ENCODE results near the gene TJP1. TPM values are rescaled to one million over a fixed set of nuclear protein-coding genes. Genes with fewer than 3 reads are reported as not detected.
A peak's percentile ranks its signal among the peaks of the same experiment; 100 is the strongest.

Gene TJP1
- total and polyA plus RNA-seq, 8 donors, result 14.7 to 80.0 (median 39.0) TPM

- FAIRE-seq, result no peak
- intact Hi-C loops (cut with DNase I), result no loop called here
- ATAC-seq, result no peak
- Histone ChIP-seq H3K9me3 (no peaks in the 10 kb centered on the region), H3K4me3 (no peak overlapping the region), H3K27ac (no peak overlapping the region), H3K4me1 (peaks cover 10 to 23% (median 11%) of the 10 kb centered on the region in 3 donors), H3K36me3 (no peaks in the 10 kb centered on the region), H3K27me3 (no peaks in the 10 kb centered on the region)
- TF ChIP-seq CTCF (IDR thresholded peaks at IDR 0.05), result no peak
- 96% methylated on average over 6 of the region's 6 CpGs for WGBS, 2 donors
- DNase-seq, result no peak
Measured at GRCh38 chr15:29689287-29689986, 132.8 kb downstream of the TJP1 start.

- no peaks in the 10 kb centered on the region for H3K36me3 ChIP-seq
Measured at GRCh38 chr15:29688506-29689286, 133.6 kb downstream of the TJP1 start.

GRCh38 chr15:29687939-29688505 is 134.2 kb downstream of the TJP1 start:
- WGBS, 2 donors, result 84 to 88% methylated on average over 24 of the region's 24 CpGs
- intact Hi-C loops (cut with DNase I), result no loop called here
- no peaks in the 10 kb centered on the region for H3K36me3 ChIP-seq
- H3K27me3 ChIP-seq, result no peaks in the 10 kb centered on the region
- no peaks in the 10 kb centered on the region for H3K9me3 ChIP-seq
- ATAC-seq, result peak; percentile 8 to 47 (median 25)
- no peak for TF ChIP-seq CTCF (IDR thresholded peaks at IDR 0.05)
- peaks cover 10 to 23% (median 11%) of the 10 kb centered on the region in 3 donors for H3K4me1 ChIP-seq
- H3K4me3 ChIP-seq, result no peak overlapping the region
- DNase-seq, result peak in 2 of 6 donors; percentile 55 to 76
- peak overlapping the region; percentile 48 to 72 (median 54) for H3K27ac ChIP-seq
- no peak for FAIRE-seq

More at GRCh38 chr15:29688506-29689286, 133.6 kb downstream of the TJP1 start:
- peaks cover 10 to 23% (median 11%) of the 10 kb centered on the region in 3 donors for H3K4me1 ChIP-seq
- H3K4me3 ChIP-seq, result no peak overlapping the region
- no peaks in the 10 kb centered on the region for H3K9me3 ChIP-seq
- no peak for TF ChIP-seq CTCF (IDR thresholded peaks at IDR 0.05)
- intact Hi-C loops (cut with DNase I), result no loop called here
- H3K27ac ChIP-seq, result no peak overlapping the region
- WGBS, 2 donors, result 95% methylated on average over 26 of the region's 26 CpGs
- FAIRE-seq (no peak), DNase-seq (peak in 2 of 6 donors; percentile 34 to 60), ATAC-seq (no peak)
- no peaks in the 10 kb centered on the region for H3K27me3 ChIP-seq

- no peak for FAIRE-seq
- no peaks in the 10 kb centered on the region for H3K27me3 ChIP-seq
- H3K27ac ChIP-seq, result peak overlapping the region; percentile 48 to 72 (median 54)
- intact Hi-C loops (cut with DNase I), result no loop called here
- TF ChIP-seq CTCF (IDR thresholded peaks at IDR 0.05), result no peak
- ATAC-seq, result peak; percentile 72 to 88 (median 82)
- H3K4me3 ChIP-seq, result peak overlapping the region in 2 of 4 donors; percentile 6 to 11
- H3K4me1 ChIP-seq, result peaks cover 10 to 23% (median 11%) of the 10 kb centered on the region in 3 donors
- WGBS, 2 donors, result 21 to 29% methylated on average over 15 of the region's 15 CpGs
- no peaks in the 10 kb centered on the region for H3K36me3 ChIP-seq
- peak; percentile 56 to 83 (median 70) for DNase-seq
- H3K9me3 ChIP-seq, result no peaks in the 10 kb centered on the region
Measured at GRCh38 chr15:29687204-29687815, 135.0 kb downstream of the TJP1 start.
